ENCODE measurements around the gene ABL1.

DNA sequence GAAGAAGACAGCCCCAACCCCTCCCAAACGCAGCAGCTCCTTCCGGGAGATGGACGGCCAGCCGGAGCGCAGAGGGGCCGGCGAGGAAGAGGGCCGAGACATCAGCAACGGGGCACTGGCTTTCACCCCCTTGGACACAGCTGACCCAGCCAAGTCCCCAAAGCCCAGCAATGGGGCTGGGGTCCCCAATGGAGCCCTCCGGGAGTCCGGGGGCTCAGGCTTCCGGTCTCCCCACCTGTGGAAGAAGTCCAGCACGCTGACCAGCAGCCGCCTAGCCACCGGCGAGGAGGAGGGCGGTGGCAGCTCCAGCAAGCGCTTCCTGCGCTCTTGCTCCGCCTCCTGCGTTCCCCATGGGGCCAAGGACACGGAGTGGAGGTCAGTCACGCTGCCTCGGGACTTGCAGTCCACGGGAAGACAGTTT is 49.1 kb downstream of the ABL1 start:
- TF ChIP-seq, protein P1, sequence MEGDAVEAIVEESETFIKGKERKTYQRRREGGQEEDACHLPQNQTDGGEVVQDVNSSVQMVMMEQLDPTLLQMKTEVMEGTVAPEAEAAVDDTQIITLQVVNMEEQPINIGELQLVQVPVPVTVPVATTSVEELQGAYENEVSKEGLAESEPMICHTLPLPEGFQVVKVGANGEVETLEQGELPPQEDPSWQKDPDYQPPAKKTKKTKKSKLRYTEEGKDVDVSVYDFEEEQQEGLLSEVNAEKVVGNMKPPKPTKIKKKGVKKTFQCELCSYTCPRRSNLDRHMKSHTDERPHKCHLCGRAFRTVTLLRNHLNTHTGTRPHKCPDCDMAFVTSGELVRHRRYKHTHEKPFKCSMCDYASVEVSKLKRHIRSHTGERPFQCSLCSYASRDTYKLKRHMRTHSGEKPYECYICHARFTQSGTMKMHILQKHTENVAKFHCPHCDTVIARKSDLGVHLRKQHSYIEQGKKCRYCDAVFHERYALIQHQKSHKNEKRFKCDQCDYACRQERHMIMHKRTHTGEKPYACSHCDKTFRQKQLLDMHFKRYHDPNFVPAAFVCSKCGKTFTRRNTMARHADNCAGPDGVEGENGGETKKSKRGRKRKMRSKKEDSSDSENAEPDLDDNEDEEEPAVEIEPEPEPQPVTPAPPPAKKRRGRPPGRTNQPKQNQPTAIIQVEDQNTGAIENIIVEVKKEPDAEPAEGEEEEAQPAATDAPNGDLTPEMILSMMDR (IDR thresholded peaks at IDR 0.05): no peak
- TF ChIP-seq POLR2A (IDR thresholded peaks at IDR 0.05): no peak
- no peak for TF ChIP-seq EP300 (IDR thresholded peaks at IDR 0.05)
